ENCODE measurements around the gene THSD7A.

THSD7A gene

DNA sequence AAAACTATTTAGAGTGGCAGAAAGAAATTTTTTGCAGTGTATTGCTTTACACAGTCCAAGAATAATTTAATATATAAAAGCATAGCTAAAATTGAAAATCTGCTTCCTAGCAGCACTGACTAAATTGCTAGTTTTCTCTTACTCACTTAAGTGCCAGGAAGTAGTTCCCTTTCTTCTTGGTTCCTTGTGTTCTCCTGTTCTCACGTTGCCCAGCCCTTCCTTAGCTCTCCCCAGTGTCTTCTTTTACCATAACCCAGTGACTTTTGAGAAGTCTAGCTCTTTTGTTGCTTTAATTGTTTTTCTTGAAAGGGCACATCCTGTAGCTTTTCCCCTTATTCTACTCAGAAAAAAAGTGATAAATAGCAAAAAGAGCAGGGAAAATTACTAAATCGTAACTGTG, 215.5 kb downstream of the THSD7A start:
- TF ChIP-seq FOXP2 (optimal IDR thresholded peaks at IDR 0.05; ENCODE audit: borderline replicate concordance, extremely low read depth, extremely low read length, insufficient read depth), result no peak
- TF ChIP-seq REST (IDR thresholded peaks at IDR 0.05; ENCODE audit: insufficient read depth in 1 of 2, low read depth in 2 of 2, low read length in 2 of 2), result no peak
- no peak for TF ChIP-seq TAF1 (IDR thresholded peaks at IDR 0.05; ENCODE audit: borderline replicate concordance, insufficient read depth, low read length)
- TF ChIP-seq SIN3A (IDR thresholded peaks at IDR 0.05; ENCODE audit: borderline replicate concordance, insufficient read depth, low read length), result no peak
- no peak for TF ChIP-seq POLR2AphosphoS5 (IDR thresholded peaks at IDR 0.05; ENCODE audit: low read depth, low read length)

DNA sequence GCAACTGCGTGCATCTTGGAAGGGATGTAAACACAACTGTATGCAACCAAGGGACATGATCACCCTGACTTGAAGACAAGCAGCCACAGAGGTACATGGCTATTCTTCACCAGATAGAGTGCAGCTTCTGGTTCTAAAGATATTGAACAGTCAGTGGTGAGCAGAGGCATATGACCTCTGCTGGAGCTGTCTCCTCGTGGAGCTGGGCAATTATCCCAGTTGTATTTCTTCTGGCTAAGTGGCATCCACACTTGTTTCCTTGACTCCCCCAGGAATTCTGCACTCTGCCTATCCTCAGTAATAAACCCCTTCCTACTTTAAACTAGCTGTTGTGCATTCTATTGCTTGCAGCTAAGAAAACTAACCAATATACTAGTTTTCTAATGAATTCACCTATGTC, 216.8 kb downstream of the THSD7A start:
- TF ChIP-seq SIN3A (IDR thresholded peaks at IDR 0.05; ENCODE audit: borderline replicate concordance, insufficient read depth, low read length), result no peak
- TF ChIP-seq FOXP2 (optimal IDR thresholded peaks at IDR 0.05; ENCODE audit: borderline replicate concordance, extremely low read depth, extremely low read length, insufficient read depth), result no peak
- no peak for TF ChIP-seq POLR2AphosphoS5 (IDR thresholded peaks at IDR 0.05; ENCODE audit: low read depth, low read length)
- no peak for TF ChIP-seq TAF1 (IDR thresholded peaks at IDR 0.05; ENCODE audit: borderline replicate concordance, insufficient read depth, low read length)

DNA sequence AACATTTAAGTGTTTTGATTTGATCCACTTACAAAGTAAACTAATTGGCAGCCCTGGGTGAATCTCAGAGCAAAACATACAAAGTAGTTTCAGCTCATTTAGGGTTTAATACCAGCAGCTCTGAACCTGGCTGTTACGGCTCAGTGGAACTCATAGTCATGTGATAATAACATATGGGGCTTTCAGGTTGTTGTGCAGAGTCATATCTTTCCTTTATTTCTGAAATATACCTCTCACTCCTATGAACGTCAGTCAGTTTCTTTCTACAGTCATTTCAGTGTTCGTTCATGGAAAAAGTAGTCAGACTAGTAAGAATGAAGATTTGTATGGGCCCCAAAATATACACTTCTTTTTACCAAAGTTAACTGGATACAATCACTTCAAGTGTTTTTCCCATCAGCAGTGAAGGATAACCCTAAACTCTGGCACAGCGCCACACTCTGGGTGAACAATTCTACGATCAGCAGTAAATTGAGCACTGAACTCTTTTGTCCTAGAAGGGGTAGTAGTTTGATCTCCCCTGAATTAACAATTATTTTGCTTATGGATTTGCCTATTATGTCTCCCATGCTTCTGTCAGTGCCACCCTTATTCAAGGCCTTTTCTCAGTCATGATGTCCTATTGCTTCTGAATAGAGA, 218.6 kb downstream of the THSD7A start:
- TF ChIP-seq TAF1 (IDR thresholded peaks at IDR 0.05; ENCODE audit: borderline replicate concordance, insufficient read depth, low read length) (no peak), REST (IDR thresholded peaks at IDR 0.05; ENCODE audit: insufficient read depth in 1 of 2, low read depth in 2 of 2, low read length in 2 of 2) (no peak), POLR2AphosphoS5 (IDR thresholded peaks at IDR 0.05; ENCODE audit: low read depth, low read length) (no peak), SIN3A (IDR thresholded peaks at IDR 0.05; ENCODE audit: borderline replicate concordance, insufficient read depth, low read length) (no peak), FOXP2 (optimal IDR thresholded peaks at IDR 0.05; ENCODE audit: borderline replicate concordance, extremely low read depth, extremely low read length, insufficient read depth) (no peak)

- TF ChIP-seq TAF1 (IDR thresholded peaks at IDR 0.05; ENCODE audit: borderline replicate concordance, insufficient read depth, low read length), result no peak
- TF ChIP-seq REST (IDR thresholded peaks at IDR 0.05; ENCODE audit: insufficient read depth in 1 of 2, low read depth in 2 of 2, low read length in 2 of 2), result no peak
- no peak for TF ChIP-seq POLR2AphosphoS5 (IDR thresholded peaks at IDR 0.05; ENCODE audit: low read depth, low read length)
- TF ChIP-seq FOXP2 (optimal IDR thresholded peaks at IDR 0.05; ENCODE audit: borderline replicate concordance, extremely low read depth, extremely low read length, insufficient read depth), result no peak
- no peak for TF ChIP-seq SIN3A (IDR thresholded peaks at IDR 0.05; ENCODE audit: borderline replicate concordance, insufficient read depth, low read length)
Measured at GRCh38 chr7:11612737-11613136, 219.3 kb downstream of the THSD7A start.

DNA sequence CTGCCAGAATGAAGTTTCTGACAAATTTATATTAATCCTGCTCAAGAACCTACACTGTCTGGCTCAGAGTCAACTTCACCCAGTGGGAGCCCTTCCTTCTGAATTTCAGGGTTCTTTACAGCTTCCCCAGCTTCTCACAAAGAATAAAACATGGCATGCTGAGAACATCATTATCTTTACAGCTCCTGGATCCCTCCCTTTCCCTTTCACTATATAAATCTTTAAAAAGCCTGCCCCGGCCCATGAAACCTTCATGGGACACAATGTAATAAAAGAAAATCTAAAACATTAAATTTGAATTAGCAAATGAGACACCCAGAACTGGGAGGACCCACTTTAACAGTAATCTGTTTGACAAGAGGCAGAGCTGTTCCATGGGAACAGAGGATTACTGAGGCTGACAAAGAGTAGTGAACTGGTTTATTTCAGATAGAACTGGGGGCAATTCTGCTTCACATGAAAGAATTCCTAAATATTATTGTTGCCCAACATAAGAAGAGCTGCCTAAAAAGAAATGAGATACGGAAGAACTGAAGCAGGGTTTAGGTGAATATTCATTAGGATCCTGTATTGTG, 222.8 kb downstream of the THSD7A start:
- no peak for TF ChIP-seq TAF1 (IDR thresholded peaks at IDR 0.05; ENCODE audit: borderline replicate concordance, insufficient read depth, low read length)
- TF ChIP-seq SIN3A (IDR thresholded peaks at IDR 0.05; ENCODE audit: borderline replicate concordance, insufficient read depth, low read length), result no peak
- no peak for TF ChIP-seq POLR2AphosphoS5 (IDR thresholded peaks at IDR 0.05; ENCODE audit: low read depth, low read length)
- TF ChIP-seq FOXP2 (optimal IDR thresholded peaks at IDR 0.05; ENCODE audit: borderline replicate concordance, extremely low read depth, extremely low read length, insufficient read depth), result no peak
- no peak for TF ChIP-seq REST (IDR thresholded peaks at IDR 0.05; ENCODE audit: insufficient read depth in 1 of 2, low read depth in 2 of 2, low read length in 2 of 2)
